Heart left ventricle (tissue), 16 donors: ENCODE measurements around the gene TMEM209. TPM values are rescaled to one million over a fixed set of nuclear protein-coding genes. Genes with fewer than 3 reads are reported as not detected.

Source experiments
- ATAC-seq, 4 donors: fragments of 200-7000 bp; cut with Tn5 transposase; one replicate each; pipeline ENCODE4 v1.9.1; 2020 to 2022; ENCODE audit warnings: moderate library complexity in 4 of 4, mild to moderate bottlenecking in 3 of 4, moderate number of reproducible peaks in 1 of 4
- DNase-seq, 5 donors: peaks; one replicate each; pipeline ENCODE4 v3.0.0-alpha.2; 2020
- H3K27ac ChIP-seq, 12 donors: fragments of 200-600 bp; sonication (generic) in 4 of 12; one replicate each; pipeline versions ENCODE4 v1.5.0 to v1.8.0; 2016 to 2022; ENCODE audit warnings: mild to moderate bottlenecking in 2 of 12
- H3K27me3 ChIP-seq, 9 donors: fragments of 200-600 bp; sonication (generic) in 2 of 9; one replicate each; pipeline versions ENCODE4 v1.5.1 to v1.8.0; 2016 to 2022; ENCODE audit warnings: mild to moderate bottlenecking in 3 of 9
- H3K36me3 ChIP-seq, 9 donors: fragments of 200-600 bp; sonication (generic) in 2 of 9; one replicate each; pipeline versions ENCODE4 v1.5.0 to v1.8.0; 2018 to 2022; ENCODE audit warnings: mild to moderate bottlenecking in 2 of 9
- H3K4me1 ChIP-seq, 12 donors: fragments of 200-600 bp; sonication (generic) in 4 of 12; one replicate each; pipeline versions ENCODE4 v1.5.0 to v1.8.0; 2016 to 2022; ENCODE audit warnings: mild to moderate bottlenecking in 3 of 12
- H3K4me3 ChIP-seq, 12 donors: fragments of 200-600 bp; sonication (generic) in 4 of 12; one replicate each; pipeline versions ENCODE4 v1.5.0 to v1.8.0; 2017 to 2022; ENCODE audit warnings: mild to moderate bottlenecking in 9 of 12, moderate library complexity in 4 of 12
- H3K9me3 ChIP-seq, 12 donors: fragments of 200-600 bp; sonication (generic) in 4 of 12; one replicate each; pipeline versions ENCODE4 v1.5.0 to v1.8.0; 2016 to 2022; ENCODE audit warnings: mild to moderate bottlenecking in 1 of 12
- POLR2A ChIP-seq, 2 donors: fragments of 450-650 bp; IDR thresholded peaks; one replicate each; pipeline ENCODE4 v1.6.1; 2017; ENCODE audit warnings: antibody characterized with exemption in 2 of 2, mild to moderate bottlenecking in 2 of 2, moderate library complexity in 2 of 2
- WGBS, 4 donors: extraction: QIAGEN DNeasy Blood & Tissue Kit in 2 of 4; methylation state at CpG; one replicate each; pipeline versions ENCODE4 v1.1.5 to v1.1.7; 2013 to 2018; 5-methylcytosine and 5-hydroxymethylcytosine counted together
- intact Hi-C, 10 donors: fragments of 100-400 bp; cut with DNase I; formaldehyde crosslinking; loops; one replicate each; pipeline versions ENCODE4 v1.11.1 to v1.14.2; 2022
- polyA plus RNA-seq, 2 donors: library from polyadenylated mRNA; stranded (reverse); fragments of 200-250 nt; gene quantifications; one replicate each; pipeline ENCODE4 v1.2.3, GENCODE V29; 2013
- total RNA-seq, 9 donors: library from RNA; depleted of rRNA in 2 of 9; stranded (reverse); fragments of >200 nt in 2 of 9; fragmentation: NEBNext Ultra II Directional in 3 of 9; extraction: Animal tissue kit (Norgen Biotek cat#: 25700) in 3 of 9; gene quantifications; one replicate each; pipeline versions ENCODE4 v1.1.0 to v1.2.4, GENCODE V29; 2016 to 2023
- TF ChIP-seq, protein P1 (sequence below), 12 donors: fragments of 200-600 bp; sonication (generic) in 4 of 12; IDR thresholded peaks; one replicate each; pipeline versions ENCODE4 v1.5.0 to v1.8.0; 2018 to 2022; ENCODE audit warnings: antibody characterized with exemption in 12 of 12, mild to moderate bottlenecking in 5 of 12
- donor health status: ischemic (EF 13 %, LVEDD 7.1; RV severe dilation, severe dysfunction).
- donor health status: healthy with polysubstance abuse.
- donor health status: DM: no; HTN: yes; CAD: no.
- donor health status: DM: no; HTN: no; CAD: no.
- donor health status: ischemic (EF 25% LVEDD 6.9; RV normal size, moderate dysfunction).
- donor health status: ischemic (EF 25% LVEDD 5.7; RV mildly dilated, moderate dysfunction).
- donor health status: healthy.
- donor health status: DM: yes; HTN: yes; CAD: no.
- donor health status: ischemic (EF 35%, LVEDD 5.7; RV mildly dilated, moderate dysfunction).
- donor health status: nonischemic (EF 11% LVEDD 7.7; RV severe dilation, severe dysfunction).
- donor health status: DM: yes; HTN: yes; CAD: no.
- donor health status: PGD.
- donor health status: ischemic (EF 29% LVEDD 5.4; RV normal size, mild dysfunction).
- donor health status: nonischemic (EF 23%, LVEDD 6.1; RV moderate dilation, normal function).

TMEM209 gene
- total and polyA plus RNA-seq, 11 donors: 4.4 to 15.0 (median 8.9) TPM

GRCh38 chr7:130135208-130136205 is 69.7 kb downstream of the TMEM209 start:
- Histone ChIP-seq H3K4me1 (peaks cover 0 to 4% (median 0%) of the 10 kb centered on the region in 12 donors), H3K27ac (no peak overlapping the region), H3K27me3 (no peaks in the 10 kb centered on the region), H3K4me3 (no peak overlapping the region), H3K9me3 (no peaks in the 10 kb centered on the region), H3K36me3 (peaks cover 0 to 78% (median 63%) of the 10 kb centered on the region in 9 donors)
- TF ChIP-seq POLR2A (IDR thresholded peaks at IDR 0.05): no peak
- TF ChIP-seq, protein P1, sequence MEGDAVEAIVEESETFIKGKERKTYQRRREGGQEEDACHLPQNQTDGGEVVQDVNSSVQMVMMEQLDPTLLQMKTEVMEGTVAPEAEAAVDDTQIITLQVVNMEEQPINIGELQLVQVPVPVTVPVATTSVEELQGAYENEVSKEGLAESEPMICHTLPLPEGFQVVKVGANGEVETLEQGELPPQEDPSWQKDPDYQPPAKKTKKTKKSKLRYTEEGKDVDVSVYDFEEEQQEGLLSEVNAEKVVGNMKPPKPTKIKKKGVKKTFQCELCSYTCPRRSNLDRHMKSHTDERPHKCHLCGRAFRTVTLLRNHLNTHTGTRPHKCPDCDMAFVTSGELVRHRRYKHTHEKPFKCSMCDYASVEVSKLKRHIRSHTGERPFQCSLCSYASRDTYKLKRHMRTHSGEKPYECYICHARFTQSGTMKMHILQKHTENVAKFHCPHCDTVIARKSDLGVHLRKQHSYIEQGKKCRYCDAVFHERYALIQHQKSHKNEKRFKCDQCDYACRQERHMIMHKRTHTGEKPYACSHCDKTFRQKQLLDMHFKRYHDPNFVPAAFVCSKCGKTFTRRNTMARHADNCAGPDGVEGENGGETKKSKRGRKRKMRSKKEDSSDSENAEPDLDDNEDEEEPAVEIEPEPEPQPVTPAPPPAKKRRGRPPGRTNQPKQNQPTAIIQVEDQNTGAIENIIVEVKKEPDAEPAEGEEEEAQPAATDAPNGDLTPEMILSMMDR (IDR thresholded peaks at IDR 0.05): no peak
- DNase-seq (no peak), ATAC-seq (no peak)
- intact Hi-C loops: no loop called here
- 91 to 96% (median 96%) methylated on average over 10 of the region's 10 CpGs for WGBS, 4 donors

DNA sequence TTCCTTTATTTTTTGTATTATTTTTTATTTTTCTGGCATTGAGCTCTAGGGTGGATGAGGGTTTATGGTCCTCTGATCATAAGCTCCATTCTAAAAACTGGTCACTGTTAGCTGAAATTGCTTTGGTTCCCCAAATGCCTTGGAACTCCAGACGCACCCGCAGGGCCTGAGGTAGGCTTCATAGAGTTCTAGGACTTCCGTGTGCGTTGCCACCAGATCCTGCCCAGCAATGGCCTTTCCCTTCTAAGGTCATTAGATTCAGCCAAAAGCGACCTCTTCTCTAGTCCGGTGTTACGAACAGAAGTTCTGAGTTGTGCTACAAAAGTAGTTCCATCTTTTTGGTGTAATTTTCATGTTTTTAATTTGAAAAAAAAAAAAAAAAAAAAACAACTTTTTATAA is 70.5 kb downstream of the TMEM209 start:
- 95 to 100% (median 97%) methylated on average over 7 of the region's 7 CpGs for WGBS, 4 donors

DNA sequence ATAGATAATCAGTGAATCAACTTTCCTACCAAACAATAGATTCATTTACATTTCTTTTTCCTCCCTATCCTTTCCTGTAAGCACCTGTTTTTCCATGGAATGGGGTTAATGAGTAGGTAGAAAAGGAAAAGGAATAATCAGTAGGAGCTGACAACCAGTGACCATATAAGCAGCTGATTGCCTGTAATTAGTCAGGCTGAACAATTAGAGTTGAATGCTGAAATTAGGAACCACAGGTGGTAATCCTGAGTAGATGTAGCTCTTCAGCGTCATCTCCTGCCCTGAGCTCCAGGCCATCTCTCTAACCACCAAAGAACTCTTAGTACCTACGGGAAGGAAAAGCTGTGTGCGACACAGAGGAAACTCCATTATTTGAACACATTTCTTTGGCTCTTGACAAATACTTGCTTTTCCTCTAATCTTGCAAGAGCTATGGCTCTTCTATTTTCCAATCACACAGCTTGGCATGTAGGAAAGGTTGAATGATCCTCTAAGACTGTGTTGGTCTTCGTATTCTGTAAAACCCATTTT is 71.0 kb downstream of the TMEM209 start:
- intact Hi-C loops: no loop called here
- Histone ChIP-seq H3K36me3 (peaks cover 0 to 89% (median 77%) of the 10 kb centered on the region in 9 donors), H3K27ac (no peak overlapping the region), H3K4me1 (no peaks in the 10 kb centered on the region), H3K9me3 (no peaks in the 10 kb centered on the region), H3K4me3 (no peak overlapping the region), H3K27me3 (no peaks in the 10 kb centered on the region)
- ATAC-seq (no peak), DNase-seq (no peak)
- 96 to 97% (median 96%) methylated on average over 4 of the region's 4 CpGs for WGBS, 4 donors
- TF ChIP-seq, protein P1 (IDR thresholded peaks at IDR 0.05): no peak
- TF ChIP-seq POLR2A (IDR thresholded peaks at IDR 0.05): no peak

More for the DNA sequence above, 70.5 kb downstream of the TMEM209 start:
- no peak overlapping the region for H3K4me3 ChIP-seq
- intact Hi-C loops: no loop called here
- no peaks in the 10 kb centered on the region for H3K4me1 ChIP-seq
- TF ChIP-seq, protein P1 (IDR thresholded peaks at IDR 0.05): no peak
- TF ChIP-seq POLR2A (IDR thresholded peaks at IDR 0.05): no peak
- peaks cover 0 to 86% (median 71%) of the 10 kb centered on the region in 9 donors for H3K36me3 ChIP-seq
- no peak for ATAC-seq
- no peak for DNase-seq
- H3K9me3 ChIP-seq: no peaks in the 10 kb centered on the region
- no peaks in the 10 kb centered on the region for H3K27me3 ChIP-seq
- H3K27ac ChIP-seq: no peak overlapping the region
